Measurements from ENCODE around the gene NUDCD3.
"Not testable (repeated sequence)": the region's sequence is repeated elsewhere in the genome, so short reads cannot be mapped to it uniquely, and the experiment has no call there.

The NUDCD3 gene

GRCh38 chr7:44517175-44517574 is 26.7 kb upstream of the NUDCD3 start:
- DNase-seq: no peak

GRCh38 chr7:44515590-44516268 is 25.3 kb upstream of the NUDCD3 start:
- DNase-seq: no peak

- DNase-seq: no peak
Observed at GRCh38 chr7:44512736-44513135, 22.3 kb upstream of the NUDCD3 start.

GRCh38 chr7:44511863-44512468 is 21.5 kb upstream of the NUDCD3 start:
- DNase-seq: no peak

- DNase-seq: no peak
Observed at GRCh38 chr7:44511236-44511635, 20.8 kb upstream of the NUDCD3 start.

- DNase-seq: no peak
Observed at GRCh38 chr7:44508328-44509030, 18.0 kb upstream of the NUDCD3 start.

GRCh38 chr7:44506592-44507288 is 16.3 kb upstream of the NUDCD3 start:
- DNase-seq: not testable (repeated sequence)

- no peak for DNase-seq
Observed at GRCh38 chr7:44505595-44505994, 15.1 kb upstream of the NUDCD3 start.

GRCh38 chr7:44498230-44498954 is 7.9 kb upstream of the NUDCD3 start:
- DNase-seq: no peak

GRCh38 chr7:44497155-44498027 is 6.9 kb upstream of the NUDCD3 start:
- DNase-seq: no peak

GRCh38 chr7:44496385-44496784 is 5.9 kb upstream of the NUDCD3 start:
- DNase-seq: no peak

- no peak for DNase-seq
Observed at GRCh38 chr7:44494960-44495359, 4.5 kb upstream of the NUDCD3 start.

GRCh38 chr7:44491229-44491628 is 771 bp upstream of the NUDCD3 start:
- DNase-seq: no peak

- peak; percentile 38 for DNase-seq
Observed at GRCh38 chr7:44489955-44490350, 505 bp downstream of the NUDCD3 start.

- no peak for DNase-seq
Observed at GRCh38 chr7:44488955-44489354, 1.5 kb downstream of the NUDCD3 start.

GRCh38 chr7:44486693-44487092 is 3.8 kb downstream of the NUDCD3 start:
- DNase-seq: no peak

- no peak for DNase-seq
Observed at GRCh38 chr7:44486001-44486400, 4.5 kb downstream of the NUDCD3 start.

GRCh38 chr7:44484482-44485313 is 5.8 kb downstream of the NUDCD3 start:
- no peak for DNase-seq

- no peak for DNase-seq
Observed at GRCh38 chr7:44482502-44483485, 7.7 kb downstream of the NUDCD3 start.

- no peak for DNase-seq
Observed at GRCh38 chr7:44477938-44478337, 12.5 kb downstream of the NUDCD3 start.

All from stimulated activated CD4-positive, alpha-beta T cell treated with anti-CD3 and anti-CD28 coated beads, Interleukin-4, amount 100 ng/mL, for 1 hour (primary cell).